ENCODE results near the gene CRB2.

Gene CRB2

GRCh38 chr9:123341816-123342215 is 14.2 kb upstream of the CRB2 start:
- H3K27me3 ChIP-seq (ENCODE audit: control insufficient read depth in 1 of 2, insufficient read depth in 2 of 2, low read length in 2 of 2), result no peaks in the 10 kb centered on the region
- H3K4me3 ChIP-seq (ENCODE audit: low read depth in 1 of 2, low read length in 2 of 2), result no peak overlapping the region
- H3K36me3 ChIP-seq (ENCODE audit: insufficient read depth, low read length), result no peaks in the 10 kb centered on the region
- peaks cover 35% of the 10 kb centered on the region for H3K4me1 ChIP-seq (ENCODE audit: insufficient read depth, low read length)
- H3K9me3 ChIP-seq (ENCODE audit: low read length), result no peaks in the 10 kb centered on the region
- no peak overlapping the region for H3K27ac ChIP-seq (ENCODE audit: low read depth, low read length)
- no peak overlapping the region for H3K9ac ChIP-seq (ENCODE audit: low read length)

DNA sequence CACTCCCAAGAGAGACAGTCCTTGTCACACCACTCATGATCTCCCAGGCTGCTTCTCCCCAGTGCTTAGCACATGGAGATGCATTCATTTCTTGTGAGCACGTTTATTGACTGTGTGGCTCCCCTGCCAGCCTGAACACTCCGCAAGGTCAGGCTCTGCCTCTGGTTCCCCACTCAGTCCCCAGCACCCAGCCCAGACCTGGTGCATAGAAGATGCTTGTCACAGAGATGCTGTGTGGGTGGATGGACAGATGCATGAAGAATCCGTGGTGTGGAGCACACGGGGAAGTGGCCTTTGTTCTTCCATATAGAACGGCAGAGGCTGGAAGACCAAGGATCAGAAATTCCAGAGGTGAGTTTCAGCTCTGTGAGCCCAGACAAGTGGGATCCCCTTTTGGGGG is 13.8 kb upstream of the CRB2 start:
- no peak overlapping the region for H3K9ac ChIP-seq (ENCODE audit: low read length)
- H3K4me1 ChIP-seq (ENCODE audit: insufficient read depth, low read length), result peaks cover 35% of the 10 kb centered on the region
- no peaks in the 10 kb centered on the region for H3K36me3 ChIP-seq (ENCODE audit: insufficient read depth, low read length)
- H3K4me3 ChIP-seq (ENCODE audit: low read depth in 1 of 2, low read length in 2 of 2), result no peak overlapping the region
- no peaks in the 10 kb centered on the region for H3K9me3 ChIP-seq (ENCODE audit: low read length)
- no peak overlapping the region for H3K27ac ChIP-seq (ENCODE audit: low read depth, low read length)
- no peaks in the 10 kb centered on the region for H3K27me3 ChIP-seq (ENCODE audit: control insufficient read depth in 1 of 2, insufficient read depth in 2 of 2, low read length in 2 of 2)

- Histone ChIP-seq H3K9me3 (ENCODE audit: low read length) (no peaks in the 10 kb centered on the region), H3K27me3 (ENCODE audit: control insufficient read depth in 1 of 2, insufficient read depth in 2 of 2, low read length in 2 of 2) (no peaks in the 10 kb centered on the region), H3K4me3 (ENCODE audit: low read depth in 1 of 2, low read length in 2 of 2) (no peak overlapping the region), H3K27ac (ENCODE audit: low read depth, low read length) (no peak overlapping the region), H3K9ac (ENCODE audit: low read length) (no peak overlapping the region), H3K36me3 (ENCODE audit: insufficient read depth, low read length) (no peaks in the 10 kb centered on the region), H3K4me1 (ENCODE audit: insufficient read depth, low read length) (peaks cover 35% of the 10 kb centered on the region)
These were observed 12.4 kb upstream of the CRB2 start for GRCh38 chr9:123343443-123344191.

DNA sequence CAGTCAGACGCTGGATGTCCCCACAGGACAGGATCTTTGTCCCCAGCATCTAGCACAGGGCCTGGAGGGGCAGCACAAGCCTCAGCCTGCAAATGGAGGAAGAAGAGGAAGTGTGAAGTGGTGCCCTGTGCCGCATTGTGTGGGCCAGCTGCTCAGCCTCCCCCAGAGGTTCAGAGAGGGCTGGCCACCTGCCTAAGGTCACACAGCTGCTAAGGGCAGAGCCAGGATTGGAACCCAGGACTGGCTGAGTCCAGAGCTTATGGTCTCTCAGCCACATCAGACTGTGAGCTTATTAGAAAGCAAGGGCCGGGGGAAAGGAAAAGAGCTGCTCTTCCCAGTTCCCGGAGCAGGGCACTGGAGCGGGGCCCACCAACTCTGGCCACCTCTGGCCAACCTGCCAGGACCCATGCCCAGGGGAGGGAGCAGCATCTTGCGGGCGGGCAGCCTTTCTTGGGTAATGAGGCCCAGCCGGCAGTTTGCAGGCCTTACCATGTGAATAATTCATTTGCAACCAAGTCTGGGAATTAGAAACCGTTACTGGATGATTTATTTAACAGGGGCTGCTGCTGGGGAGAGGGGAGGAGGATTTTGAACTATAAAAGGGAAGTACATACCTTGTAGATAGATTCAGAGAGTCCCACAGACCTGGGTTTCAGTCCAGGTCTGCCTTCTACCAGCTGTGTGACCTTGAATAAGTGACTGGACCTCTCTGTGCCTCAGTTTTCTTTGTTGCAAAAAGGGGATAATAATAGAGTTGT is 11.6 kb upstream of the CRB2 start:
- Histone ChIP-seq H3K36me3 (ENCODE audit: insufficient read depth, low read length) (no peaks in the 10 kb centered on the region), H3K27ac (ENCODE audit: low read depth, low read length) (peak overlapping the region; percentile 37), H3K4me3 (ENCODE audit: low read depth in 1 of 2, low read length in 2 of 2) (no peak overlapping the region), H3K4me1 (ENCODE audit: insufficient read depth, low read length) (peaks cover 30% of the 10 kb centered on the region), H3K9ac (ENCODE audit: low read length) (no peak overlapping the region), H3K27me3 (ENCODE audit: control insufficient read depth in 1 of 2, insufficient read depth in 2 of 2, low read length in 2 of 2) (no peaks in the 10 kb centered on the region), H3K9me3 (ENCODE audit: low read length) (no peaks in the 10 kb centered on the region)

DNA sequence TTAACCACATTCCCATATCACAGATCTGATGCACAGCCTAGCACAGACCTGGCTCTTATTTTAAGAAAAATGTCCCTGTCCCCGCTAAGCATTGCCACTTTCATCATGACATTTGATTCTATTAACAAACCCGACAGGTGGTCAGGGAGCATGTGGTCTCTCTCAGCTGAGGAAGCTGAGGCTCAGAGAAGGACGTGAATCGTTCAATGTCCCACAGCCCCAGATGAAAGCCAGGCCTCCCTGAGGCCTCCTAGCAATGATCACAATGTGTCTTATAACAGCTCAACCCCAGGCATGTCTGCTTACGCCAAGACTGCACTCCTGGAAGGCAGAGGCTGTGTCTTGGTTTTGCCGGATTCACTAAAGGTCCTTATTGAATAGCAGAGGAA is 10.4 kb upstream of the CRB2 start:
- Histone ChIP-seq H3K4me1 (ENCODE audit: insufficient read depth, low read length) (peaks cover 22% of the 10 kb centered on the region), H3K27ac (ENCODE audit: low read depth, low read length) (peak overlapping the region; percentile 35)

GRCh38 chr9:123346026-123346425 is 10.0 kb upstream of the CRB2 start:
- H3K36me3 ChIP-seq (ENCODE audit: insufficient read depth, low read length), result no peaks in the 10 kb centered on the region
- no peaks in the 10 kb centered on the region for H3K9me3 ChIP-seq (ENCODE audit: low read length)
- H3K27me3 ChIP-seq (ENCODE audit: control insufficient read depth in 1 of 2, insufficient read depth in 2 of 2, low read length in 2 of 2), result no peaks in the 10 kb centered on the region
- H3K27ac ChIP-seq (ENCODE audit: low read depth, low read length), result no peak overlapping the region
- H3K9ac ChIP-seq (ENCODE audit: low read length), result no peak overlapping the region
- H3K4me3 ChIP-seq (ENCODE audit: low read depth in 1 of 2, low read length in 2 of 2), result no peak overlapping the region
- peaks cover 22% of the 10 kb centered on the region for H3K4me1 ChIP-seq (ENCODE audit: insufficient read depth, low read length)

More for the DNA sequence above, 10.4 kb upstream of the CRB2 start:
- Histone ChIP-seq H3K9me3 (ENCODE audit: low read length) (no peaks in the 10 kb centered on the region), H3K36me3 (ENCODE audit: insufficient read depth, low read length) (no peaks in the 10 kb centered on the region), H3K27me3 (ENCODE audit: control insufficient read depth in 1 of 2, insufficient read depth in 2 of 2, low read length in 2 of 2) (no peaks in the 10 kb centered on the region), H3K9ac (ENCODE audit: low read length) (no peak overlapping the region), H3K4me3 (ENCODE audit: low read depth in 1 of 2, low read length in 2 of 2) (no peak overlapping the region)

GRCh38 chr9:123346826-123347225 is 9.2 kb upstream of the CRB2 start:
- H3K27ac ChIP-seq (ENCODE audit: low read depth, low read length), result no peak overlapping the region
- H3K36me3 ChIP-seq (ENCODE audit: insufficient read depth, low read length), result no peaks in the 10 kb centered on the region
- no peaks in the 10 kb centered on the region for H3K27me3 ChIP-seq (ENCODE audit: control insufficient read depth in 1 of 2, insufficient read depth in 2 of 2, low read length in 2 of 2)
- H3K9ac ChIP-seq (ENCODE audit: low read length), result no peak overlapping the region
- no peak overlapping the region for H3K4me3 ChIP-seq (ENCODE audit: low read depth in 1 of 2, low read length in 2 of 2)
- H3K9me3 ChIP-seq (ENCODE audit: low read length), result no peaks in the 10 kb centered on the region
- peaks cover 22% of the 10 kb centered on the region for H3K4me1 ChIP-seq (ENCODE audit: insufficient read depth, low read length)

DNA sequence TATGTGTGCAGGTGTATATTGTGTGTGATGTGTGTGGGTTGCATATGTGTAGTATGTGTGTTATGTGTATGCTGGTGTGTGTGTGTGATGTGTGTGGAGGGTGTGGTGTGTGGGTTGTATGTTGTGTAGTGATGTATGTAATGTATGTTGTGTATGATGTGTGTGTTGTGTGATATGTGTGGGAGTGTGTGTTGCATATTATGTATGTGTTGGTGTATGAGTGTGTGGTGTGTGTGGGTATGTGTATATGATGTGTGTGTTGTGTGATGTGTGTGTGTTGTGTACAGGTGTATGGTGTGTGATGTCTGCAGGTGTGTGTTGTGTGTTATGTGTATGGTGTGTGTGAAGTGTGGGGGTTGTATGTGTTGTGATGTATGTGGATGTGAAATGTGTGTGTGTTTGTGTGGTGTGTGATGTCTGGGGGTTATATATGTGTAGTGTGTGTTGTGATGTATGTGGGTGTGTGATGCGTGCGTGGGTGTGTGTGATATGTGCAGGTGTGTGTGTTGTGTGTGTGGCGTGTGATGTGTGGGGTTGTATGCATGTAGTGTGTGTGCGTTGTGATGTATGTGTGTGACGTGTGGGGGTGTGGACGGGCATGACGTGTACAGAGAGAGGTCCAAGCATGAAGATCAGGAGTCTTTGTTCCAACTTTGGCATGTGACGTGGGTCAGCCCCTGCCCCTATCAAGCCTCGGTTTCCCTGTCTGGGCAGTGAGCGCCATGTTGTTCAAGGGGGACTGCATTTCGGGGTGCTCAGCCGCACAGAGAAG is 8.5 kb upstream of the CRB2 start:
- Histone ChIP-seq H3K4me1 (ENCODE audit: insufficient read depth, low read length) (peaks cover 22% of the 10 kb centered on the region), H3K27ac (ENCODE audit: low read depth, low read length) (no peak overlapping the region), H3K9me3 (ENCODE audit: low read length) (no peaks in the 10 kb centered on the region), H3K4me3 (ENCODE audit: low read depth in 1 of 2, low read length in 2 of 2) (no peak overlapping the region), H3K9ac (ENCODE audit: low read length) (no peak overlapping the region), H3K27me3 (ENCODE audit: control insufficient read depth in 1 of 2, insufficient read depth in 2 of 2, low read length in 2 of 2) (no peaks in the 10 kb centered on the region), H3K36me3 (ENCODE audit: insufficient read depth, low read length) (no peaks in the 10 kb centered on the region)

DNA sequence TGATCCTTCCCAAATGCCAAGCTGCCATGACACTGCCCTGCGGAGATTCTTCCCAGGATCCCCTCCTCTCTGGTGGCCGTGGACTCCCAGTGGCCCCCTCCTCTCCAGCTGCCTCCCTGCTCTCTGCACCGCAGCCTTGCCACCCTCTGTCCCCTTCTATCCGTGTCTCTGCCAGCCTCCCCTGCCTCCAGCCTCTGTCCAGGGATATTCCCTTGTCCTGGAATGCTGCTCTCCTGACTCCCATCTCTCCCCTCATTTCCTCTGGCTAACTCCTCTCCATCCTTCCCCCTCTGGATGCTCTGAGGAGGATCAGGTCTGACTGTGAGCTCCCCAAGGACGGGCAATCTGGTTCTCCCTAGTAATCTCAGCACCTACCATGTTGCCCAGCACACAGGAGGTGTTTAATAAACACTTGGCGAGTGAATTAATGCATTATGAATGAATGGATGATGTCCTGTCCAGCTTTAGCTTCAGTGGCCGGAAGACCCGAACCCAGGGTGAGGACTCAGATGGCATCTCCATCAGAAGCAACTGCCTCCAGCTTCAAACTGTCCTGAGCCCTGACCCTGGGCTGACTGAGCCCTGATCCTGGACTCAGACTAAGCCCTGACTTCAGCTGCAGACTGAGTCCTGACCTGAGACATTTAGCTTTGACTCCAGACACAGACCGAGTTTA is 7.5 kb upstream of the CRB2 start:
- Histone ChIP-seq H3K4me1 (ENCODE audit: insufficient read depth, low read length) (peaks cover 21% of the 10 kb centered on the region), H3K36me3 (ENCODE audit: insufficient read depth, low read length) (no peaks in the 10 kb centered on the region), H3K9me3 (ENCODE audit: low read length) (no peaks in the 10 kb centered on the region), H3K4me3 (ENCODE audit: low read depth in 1 of 2, low read length in 2 of 2) (no peak overlapping the region), H3K27ac (ENCODE audit: low read depth, low read length) (no peak overlapping the region), H3K9ac (ENCODE audit: low read length) (no peak overlapping the region), H3K27me3 (ENCODE audit: control insufficient read depth in 1 of 2, insufficient read depth in 2 of 2, low read length in 2 of 2) (no peaks in the 10 kb centered on the region)

- no peaks in the 10 kb centered on the region for H3K27me3 ChIP-seq (ENCODE audit: control insufficient read depth in 1 of 2, insufficient read depth in 2 of 2, low read length in 2 of 2)
- H3K9me3 ChIP-seq (ENCODE audit: low read length), result no peaks in the 10 kb centered on the region
- no peak overlapping the region for H3K9ac ChIP-seq (ENCODE audit: low read length)
- H3K27ac ChIP-seq (ENCODE audit: low read depth, low read length), result no peak overlapping the region
- no peak overlapping the region for H3K4me3 ChIP-seq (ENCODE audit: low read depth in 1 of 2, low read length in 2 of 2)
- H3K4me1 ChIP-seq (ENCODE audit: insufficient read depth, low read length), result peaks cover 21% of the 10 kb centered on the region
- no peaks in the 10 kb centered on the region for H3K36me3 ChIP-seq (ENCODE audit: insufficient read depth, low read length)
These were observed 7.0 kb upstream of the CRB2 start for GRCh38 chr9:123349033-123349432.

Measured in muscle layer of colon (tissue), 2 donors.